ENCODE measurements around the gene AHCYL2. TPM values are rescaled to one million over a fixed set of nuclear protein-coding genes. Genes with fewer than 3 reads are reported as not detected.

Gene AHCYL2
- total RNA-seq, 4 donors from 2014 or later: 93.7 to 635 (median 551) TPM

DNA sequence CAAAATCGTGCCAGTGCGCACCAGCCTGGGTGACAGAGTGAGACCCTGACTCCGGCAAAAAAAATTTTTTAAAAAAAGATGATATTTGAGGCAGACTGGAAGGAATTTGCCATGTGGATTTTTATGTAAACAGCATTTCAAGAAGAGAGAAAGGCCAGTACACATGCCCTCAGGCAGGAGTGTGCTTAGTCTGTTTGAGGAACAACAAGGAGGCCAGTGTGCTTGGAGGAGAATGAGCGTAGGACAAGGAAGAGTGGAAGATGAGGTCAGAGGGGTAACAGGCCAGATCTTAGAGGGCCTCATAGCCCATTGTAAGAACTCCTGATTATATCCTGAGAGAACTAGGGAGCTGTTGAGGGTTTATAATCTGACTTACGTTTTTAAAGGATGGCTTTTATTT lies 192.2 kb downstream of the AHCYL2 start:
- TF ChIP-seq EP300 (IDR thresholded peaks at IDR 0.05; ENCODE audit: low read depth): no peak
- no peak for TF ChIP-seq POLR2A (IDR thresholded peaks at IDR 0.05)
- TF ChIP-seq POLR2AphosphoS5 (IDR thresholded peaks at IDR 0.05): no peak
- TF ChIP-seq, protein P1, sequence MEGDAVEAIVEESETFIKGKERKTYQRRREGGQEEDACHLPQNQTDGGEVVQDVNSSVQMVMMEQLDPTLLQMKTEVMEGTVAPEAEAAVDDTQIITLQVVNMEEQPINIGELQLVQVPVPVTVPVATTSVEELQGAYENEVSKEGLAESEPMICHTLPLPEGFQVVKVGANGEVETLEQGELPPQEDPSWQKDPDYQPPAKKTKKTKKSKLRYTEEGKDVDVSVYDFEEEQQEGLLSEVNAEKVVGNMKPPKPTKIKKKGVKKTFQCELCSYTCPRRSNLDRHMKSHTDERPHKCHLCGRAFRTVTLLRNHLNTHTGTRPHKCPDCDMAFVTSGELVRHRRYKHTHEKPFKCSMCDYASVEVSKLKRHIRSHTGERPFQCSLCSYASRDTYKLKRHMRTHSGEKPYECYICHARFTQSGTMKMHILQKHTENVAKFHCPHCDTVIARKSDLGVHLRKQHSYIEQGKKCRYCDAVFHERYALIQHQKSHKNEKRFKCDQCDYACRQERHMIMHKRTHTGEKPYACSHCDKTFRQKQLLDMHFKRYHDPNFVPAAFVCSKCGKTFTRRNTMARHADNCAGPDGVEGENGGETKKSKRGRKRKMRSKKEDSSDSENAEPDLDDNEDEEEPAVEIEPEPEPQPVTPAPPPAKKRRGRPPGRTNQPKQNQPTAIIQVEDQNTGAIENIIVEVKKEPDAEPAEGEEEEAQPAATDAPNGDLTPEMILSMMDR (IDR thresholded peaks at IDR 0.05): no peak
- 89 to 91% methylated on average over 1 to 5 of the region's 5 CpGs for WGBS, 2 donors (ENCODE audit: low coverage in 1 of 2)
- intact Hi-C loops (cut with DNase I; ENCODE audit: low total_unique reads) (no loop called here), in situ Hi-C loops (cut with MboI; ENCODE audit: low pct_ligation_motif_present in 1 of 4, low pct_unique_long_range_greater_than_20kb in 1 of 4, low sequenced_read_pairs in 3 of 4) (no loop called here)
- Histone ChIP-seq H3K9me3 (no peaks in the 10 kb centered on the region), H3K4me3 (no peak overlapping the region), H3K27me3 (no peaks in the 10 kb centered on the region), H3K27ac (no peak overlapping the region), H3K4me1 (no peaks in the 10 kb centered on the region), H3K36me3 (peaks cover 0 to 40% (median 13%) of the 10 kb centered on the region in 4 donors)
- no peak for DNase-seq

DNA sequence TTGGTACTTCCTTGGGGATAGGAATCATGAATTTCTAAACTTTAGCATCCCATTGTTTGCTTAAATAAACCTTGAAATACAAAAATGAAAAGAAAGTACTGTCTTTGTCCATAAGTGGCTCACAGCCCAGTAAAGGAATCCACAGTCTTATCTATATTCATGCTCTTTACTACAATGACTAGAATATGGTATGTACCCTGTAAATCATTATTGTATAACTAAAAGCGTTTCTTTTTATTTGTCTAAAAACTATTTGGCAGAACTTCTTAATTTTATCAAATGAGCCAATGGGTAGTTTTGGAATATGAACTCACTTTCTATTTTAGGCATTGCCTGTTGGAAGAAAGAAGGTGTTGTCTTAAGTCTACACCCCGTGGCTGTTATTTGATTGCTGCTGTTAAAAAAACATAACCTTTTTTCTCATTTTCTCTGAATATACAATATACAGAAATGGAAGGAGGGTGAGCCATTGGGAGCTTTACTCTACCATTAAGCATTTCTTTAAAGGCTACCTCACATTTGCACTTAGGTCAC lies 197.0 kb downstream of the AHCYL2 start:
- TF ChIP-seq POLR2AphosphoS5 (IDR thresholded peaks at IDR 0.05) (no peak), POLR2A (IDR thresholded peaks at IDR 0.05) (no peak), EP300 (IDR thresholded peaks at IDR 0.05; ENCODE audit: low read depth) (no peak)
- TF ChIP-seq, protein P1 (IDR thresholded peaks at IDR 0.05): no peak
- Histone ChIP-seq H3K4me3 (no peak overlapping the region), H3K9me3 (no peaks in the 10 kb centered on the region), H3K4me1 (no peaks in the 10 kb centered on the region), H3K27me3 (no peaks in the 10 kb centered on the region), H3K36me3 (peaks cover 0 to 41% (median 13%) of the 10 kb centered on the region in 4 donors), H3K27ac (no peak overlapping the region)
- no peak for DNase-seq
- in situ Hi-C loops (cut with MboI; ENCODE audit: low pct_ligation_motif_present in 1 of 4, low pct_unique_long_range_greater_than_20kb in 1 of 4, low sequenced_read_pairs in 3 of 4): no loop called here
- WGBS, 2 donors (ENCODE audit: low coverage in 1 of 2): 32 to 41% methylated on average over 2 of the region's 2 CpGs
- intact Hi-C loops (cut with DNase I; ENCODE audit: low total_unique reads): no loop called here

DNA sequence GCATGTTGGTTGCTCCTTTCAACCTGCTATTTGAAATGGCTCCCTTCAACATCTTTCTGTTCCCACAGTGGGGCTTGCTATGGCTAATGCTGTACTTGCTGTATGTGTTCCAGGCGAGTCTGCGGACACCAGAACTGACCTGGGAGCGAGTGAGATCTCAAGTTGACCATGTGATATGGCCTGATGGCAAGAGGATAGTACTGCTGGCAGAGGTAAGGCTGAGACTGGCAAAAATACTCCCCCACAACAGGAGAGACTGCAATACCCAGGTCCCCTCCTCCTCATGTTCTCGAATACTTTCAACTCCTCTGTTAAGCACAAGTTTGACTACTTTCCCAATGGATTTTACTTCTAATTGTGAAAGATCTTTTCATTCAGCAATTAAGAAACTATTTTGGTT lies 197.9 kb downstream of the AHCYL2 start:
- H3K27ac ChIP-seq: no peak overlapping the region
- TF ChIP-seq POLR2A (IDR thresholded peaks at IDR 0.05) (no peak), EP300 (IDR thresholded peaks at IDR 0.05; ENCODE audit: low read depth) (no peak), POLR2AphosphoS5 (IDR thresholded peaks at IDR 0.05) (no peak)
- TF ChIP-seq, protein P1 (IDR thresholded peaks at IDR 0.05): no peak
- no peaks in the 10 kb centered on the region for H3K4me1 ChIP-seq
- DNase-seq: no peak
- in situ Hi-C loops (cut with MboI; ENCODE audit: low pct_ligation_motif_present in 1 of 4, low pct_unique_long_range_greater_than_20kb in 1 of 4, low sequenced_read_pairs in 3 of 4): no loop called here
- intact Hi-C loops (cut with DNase I; ENCODE audit: low total_unique reads): no loop called here
- peaks cover 0 to 50% (median 15%) of the 10 kb centered on the region in 4 donors for H3K36me3 ChIP-seq
- H3K4me3 ChIP-seq: no peak overlapping the region
- 99 to 100% methylated on average over 1 to 4 of the region's 4 CpGs for WGBS, 2 donors (ENCODE audit: low coverage in 1 of 2)
- H3K9me3 ChIP-seq: no peaks in the 10 kb centered on the region
- no peaks in the 10 kb centered on the region for H3K27me3 ChIP-seq

DNA sequence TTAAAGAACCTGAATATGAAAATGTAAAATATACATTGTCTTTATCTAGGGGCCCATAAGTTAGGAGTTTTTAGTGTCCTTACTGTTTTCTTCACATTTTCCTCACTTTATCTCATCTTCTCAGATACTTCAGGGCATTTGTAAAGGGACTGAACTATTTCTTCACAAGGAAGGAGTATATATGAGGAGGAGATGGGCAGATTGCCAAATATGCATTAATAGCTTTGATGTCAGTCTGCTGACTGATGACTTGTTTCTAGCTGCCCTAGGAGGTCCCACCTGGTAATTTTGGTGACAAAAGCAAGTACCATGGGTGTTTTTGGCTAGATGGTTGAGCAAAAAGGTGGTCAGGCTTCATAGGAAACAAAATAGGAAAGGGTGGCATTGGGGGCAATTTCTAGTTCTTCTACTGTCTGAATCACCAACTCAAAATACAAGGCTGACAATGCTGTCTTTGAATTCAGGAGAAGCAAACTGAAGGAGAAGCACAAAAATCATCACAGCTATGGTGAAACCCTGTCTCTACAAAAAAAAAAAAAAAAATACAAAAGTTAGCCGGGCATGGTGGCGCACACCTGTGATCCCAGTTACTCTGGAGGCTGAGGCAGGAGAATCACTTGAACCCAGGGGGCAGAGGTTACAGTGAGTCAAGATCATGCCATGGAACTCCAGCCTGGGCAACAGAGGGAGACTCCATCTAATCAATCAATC lies 199.0 kb downstream of the AHCYL2 start:
- in situ Hi-C loops (cut with MboI; ENCODE audit: low pct_ligation_motif_present in 1 of 4, low pct_unique_long_range_greater_than_20kb in 1 of 4, low sequenced_read_pairs in 3 of 4): no loop called here
- Histone ChIP-seq H3K27me3 (no peaks in the 10 kb centered on the region), H3K36me3 (peaks cover 0 to 52% (median 15%) of the 10 kb centered on the region in 4 donors), H3K9me3 (no peaks in the 10 kb centered on the region), H3K4me1 (no peaks in the 10 kb centered on the region), H3K4me3 (no peak overlapping the region), H3K27ac (no peak overlapping the region)
- no peak for TF ChIP-seq EP300 (IDR thresholded peaks at IDR 0.05; ENCODE audit: low read depth)
- TF ChIP-seq POLR2AphosphoS5 (IDR thresholded peaks at IDR 0.05): no peak
- TF ChIP-seq, protein P1 (IDR thresholded peaks at IDR 0.05): no peak
- no peak for TF ChIP-seq POLR2A (IDR thresholded peaks at IDR 0.05)
- no peak for DNase-seq
- 97% methylated on average over 2 of the region's 2 CpGs; no CpG with 5 or more reads in 1 of the 2 donors for WGBS, 2 donors (ENCODE audit: low coverage in 1 of 2)
- intact Hi-C loops (cut with DNase I; ENCODE audit: low total_unique reads): no loop called here
